Astrocyte (in vitro differentiated cells and primary cell): ENCODE data around the gene ENTPD5.

Experiments
- EZH2 ChIP-seq: IDR thresholded peaks from 2 replicates; pipeline ENCODE4 v1.6.1; 2012; ENCODE audit warnings: mild to moderate bottlenecking, low read length, inconsistent platforms; ENCODE audit not compliant: insufficient read depth
- TF ChIP-seq, protein P1 (sequence below): IDR thresholded peaks from 2 replicates; pipeline ENCODE4 v1.5.1; 2011; ENCODE audit warnings: low read depth, mild to moderate bottlenecking, inconsistent platforms, low read length, moderate library complexity; ENCODE audit not compliant: insufficient read depth

DNA sequence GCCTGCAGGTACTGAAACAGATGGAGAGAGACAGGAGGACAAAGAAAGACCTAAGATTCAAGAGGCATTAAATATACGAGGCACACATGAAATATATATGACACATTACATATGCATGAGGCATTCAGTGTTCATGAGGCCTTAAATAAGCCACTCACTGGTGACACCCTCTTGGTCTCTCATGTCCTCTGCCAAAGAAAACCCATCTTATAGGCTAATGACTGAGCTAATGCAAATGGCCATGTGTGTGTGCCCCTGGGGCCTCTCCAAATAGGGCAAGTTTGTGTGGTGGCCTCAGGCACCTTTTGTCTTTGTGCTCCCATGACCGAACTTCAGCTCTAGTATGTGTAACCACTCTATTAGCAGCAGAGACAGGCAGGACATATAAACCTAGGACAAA is 50.2 kb downstream of the ENTPD5 start:
- TF ChIP-seq, protein P1, sequence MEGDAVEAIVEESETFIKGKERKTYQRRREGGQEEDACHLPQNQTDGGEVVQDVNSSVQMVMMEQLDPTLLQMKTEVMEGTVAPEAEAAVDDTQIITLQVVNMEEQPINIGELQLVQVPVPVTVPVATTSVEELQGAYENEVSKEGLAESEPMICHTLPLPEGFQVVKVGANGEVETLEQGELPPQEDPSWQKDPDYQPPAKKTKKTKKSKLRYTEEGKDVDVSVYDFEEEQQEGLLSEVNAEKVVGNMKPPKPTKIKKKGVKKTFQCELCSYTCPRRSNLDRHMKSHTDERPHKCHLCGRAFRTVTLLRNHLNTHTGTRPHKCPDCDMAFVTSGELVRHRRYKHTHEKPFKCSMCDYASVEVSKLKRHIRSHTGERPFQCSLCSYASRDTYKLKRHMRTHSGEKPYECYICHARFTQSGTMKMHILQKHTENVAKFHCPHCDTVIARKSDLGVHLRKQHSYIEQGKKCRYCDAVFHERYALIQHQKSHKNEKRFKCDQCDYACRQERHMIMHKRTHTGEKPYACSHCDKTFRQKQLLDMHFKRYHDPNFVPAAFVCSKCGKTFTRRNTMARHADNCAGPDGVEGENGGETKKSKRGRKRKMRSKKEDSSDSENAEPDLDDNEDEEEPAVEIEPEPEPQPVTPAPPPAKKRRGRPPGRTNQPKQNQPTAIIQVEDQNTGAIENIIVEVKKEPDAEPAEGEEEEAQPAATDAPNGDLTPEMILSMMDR: no peak
- TF ChIP-seq EZH2: no peak
